ENCODE measurements around the gene JMJD1C.

GRCh38 chr10:63383141-63383540 is 82.6 kb downstream of the JMJD1C start:
- TF ChIP-seq, protein P1, sequence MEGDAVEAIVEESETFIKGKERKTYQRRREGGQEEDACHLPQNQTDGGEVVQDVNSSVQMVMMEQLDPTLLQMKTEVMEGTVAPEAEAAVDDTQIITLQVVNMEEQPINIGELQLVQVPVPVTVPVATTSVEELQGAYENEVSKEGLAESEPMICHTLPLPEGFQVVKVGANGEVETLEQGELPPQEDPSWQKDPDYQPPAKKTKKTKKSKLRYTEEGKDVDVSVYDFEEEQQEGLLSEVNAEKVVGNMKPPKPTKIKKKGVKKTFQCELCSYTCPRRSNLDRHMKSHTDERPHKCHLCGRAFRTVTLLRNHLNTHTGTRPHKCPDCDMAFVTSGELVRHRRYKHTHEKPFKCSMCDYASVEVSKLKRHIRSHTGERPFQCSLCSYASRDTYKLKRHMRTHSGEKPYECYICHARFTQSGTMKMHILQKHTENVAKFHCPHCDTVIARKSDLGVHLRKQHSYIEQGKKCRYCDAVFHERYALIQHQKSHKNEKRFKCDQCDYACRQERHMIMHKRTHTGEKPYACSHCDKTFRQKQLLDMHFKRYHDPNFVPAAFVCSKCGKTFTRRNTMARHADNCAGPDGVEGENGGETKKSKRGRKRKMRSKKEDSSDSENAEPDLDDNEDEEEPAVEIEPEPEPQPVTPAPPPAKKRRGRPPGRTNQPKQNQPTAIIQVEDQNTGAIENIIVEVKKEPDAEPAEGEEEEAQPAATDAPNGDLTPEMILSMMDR (conservative IDR thresholded peaks at IDR 0.05; ENCODE audit: low read length), result no peak
- no peak for TF ChIP-seq EZH2phosphoT487 (IDR thresholded peaks at IDR 0.05; ENCODE audit: borderline replicate concordance)

All from Loucy (cell line).